ENCODE measurements around the gene ARMCX2. TPM values are rescaled to one million over a fixed set of nuclear protein-coding genes. Genes with fewer than 3 reads are reported as not detected.

The ARMCX2 gene
- not detected in 2 replicates for total RNA-seq (2022)
- Bru-seq, nascent RNA, result not detected
- BruChase-seq, experiment 1, labeled RNA remaining after a 6-hour chase, result not detected
- BruChase-seq, experiment 2, labeled RNA remaining after a 2-hour chase, result not detected
- long read RNA-seq, result 0 reads

- H3K27me3 Mint-ChIP-seq (ENCODE audit: unreplicated experiment), result peaks cover 54% of the 10 kb centered on the region
- H3K36me3 Mint-ChIP-seq (ENCODE audit: insufficient read depth, unreplicated experiment), result no peaks in the 10 kb centered on the region
- no peak for DNase-seq
- no TSS peak for BruUV-seq (replicated peaks)
- no peak within 1 kb of the TSS for H3K27ac Mint-ChIP-seq (ENCODE audit: unreplicated experiment)
- CTCF ChIA-PET, result no interaction called here
- no peak within 1 kb of the TSS for H3K4me3 Mint-ChIP-seq (ENCODE audit: low read depth, unreplicated experiment)
- H3K4me1 Mint-ChIP-seq (ENCODE audit: low read depth, unreplicated experiment), result no peaks in the 10 kb centered on the region
- intact Hi-C loops (cut with micrococcal nuclease; ENCODE audit: unreplicated experiment), result no loop called here
- H3K9me3 Mint-ChIP-seq (ENCODE audit: low read depth, unreplicated experiment), result no peaks in the 10 kb centered on the region
- no peak for TF ChIP-seq CTCF (IDR thresholded peaks at IDR 0.05; ENCODE audit: unreplicated experiment)
Measured at GRCh38 chrX:101659601-101660063, at the start of gene ARMCX2. Gene ARMCX2, minus strand, starts transcription at chrX:101659850. Its CDS starts 2,262 bp downstream, at chrX:101657588.

GRCh38 chrX:101709384-101709783 is 49.7 kb upstream of the ARMCX2 start:
- Mint-ChIP-seq H3K4me3 (ENCODE audit: low read depth, unreplicated experiment) (no peak overlapping the region), H3K27ac (ENCODE audit: unreplicated experiment) (no peak overlapping the region), H3K27me3 (ENCODE audit: unreplicated experiment) (no peaks in the 10 kb centered on the region), H3K4me1 (ENCODE audit: low read depth, unreplicated experiment) (no peaks in the 10 kb centered on the region), H3K36me3 (ENCODE audit: insufficient read depth, unreplicated experiment) (no peaks in the 10 kb centered on the region), H3K9me3 (ENCODE audit: low read depth, unreplicated experiment) (peaks cover 2% of the 10 kb centered on the region)
- DNase-seq, result no peak
- TF ChIP-seq CTCF (IDR thresholded peaks at IDR 0.05; ENCODE audit: unreplicated experiment), result no peak
- intact Hi-C loops (cut with micrococcal nuclease; ENCODE audit: unreplicated experiment), result no loop called here
- BruUV-seq (replicated peaks), result no TSS peak
- CTCF ChIA-PET, result interaction anchor here (0.5 kb wide), 1 partner anchor 332 kb away, joined by 7 read pairs; no protein-coding TSS in a partner anchor

GRCh38 chrX:101708163-101708562 is 48.5 kb upstream of the ARMCX2 start:
- H3K27me3 Mint-ChIP-seq (ENCODE audit: unreplicated experiment), result no peaks in the 10 kb centered on the region
- DNase-seq, result no peak
- no peaks in the 10 kb centered on the region for H3K4me1 Mint-ChIP-seq (ENCODE audit: low read depth, unreplicated experiment)
- peaks cover 2% of the 10 kb centered on the region for H3K9me3 Mint-ChIP-seq (ENCODE audit: low read depth, unreplicated experiment)
- no peak overlapping the region for H3K27ac Mint-ChIP-seq (ENCODE audit: unreplicated experiment)
- no TSS peak for BruUV-seq (replicated peaks)
- TF ChIP-seq CTCF (IDR thresholded peaks at IDR 0.05; ENCODE audit: unreplicated experiment), result no peak
- H3K4me3 Mint-ChIP-seq (ENCODE audit: low read depth, unreplicated experiment), result no peak overlapping the region
- CTCF ChIA-PET, result no interaction called here
- intact Hi-C loops (cut with micrococcal nuclease; ENCODE audit: unreplicated experiment), result no loop called here
- no peaks in the 10 kb centered on the region for H3K36me3 Mint-ChIP-seq (ENCODE audit: insufficient read depth, unreplicated experiment)

- H3K36me3 Mint-ChIP-seq (ENCODE audit: insufficient read depth, unreplicated experiment), result no peaks in the 10 kb centered on the region
- no peak for TF ChIP-seq CTCF (IDR thresholded peaks at IDR 0.05; ENCODE audit: unreplicated experiment)
- no peaks in the 10 kb centered on the region for H3K4me1 Mint-ChIP-seq (ENCODE audit: low read depth, unreplicated experiment)
- peaks cover 2% of the 10 kb centered on the region for H3K9me3 Mint-ChIP-seq (ENCODE audit: low read depth, unreplicated experiment)
- H3K4me3 Mint-ChIP-seq (ENCODE audit: low read depth, unreplicated experiment), result no peak overlapping the region
- H3K27ac Mint-ChIP-seq (ENCODE audit: unreplicated experiment), result no peak overlapping the region
- CTCF ChIA-PET, result no interaction called here
- intact Hi-C loops (cut with micrococcal nuclease; ENCODE audit: unreplicated experiment), result no loop called here
- DNase-seq, result no peak
- peaks cover 4% of the 10 kb centered on the region for H3K27me3 Mint-ChIP-seq (ENCODE audit: unreplicated experiment)
- no TSS peak for BruUV-seq (replicated peaks)
Measured at GRCh38 chrX:101693476-101693875, 33.8 kb upstream of the ARMCX2 start.

Data from Calu3 (cell line).